HepG2 (cell line): ENCODE results near the gene PDE3B. TPM values are rescaled to one million over a fixed set of nuclear protein-coding genes. Genes with fewer than 3 reads are reported as not detected.

Experiments used
- ATAC-seq: fragments of 200-7000 bp; cut with Tn5 transposase; 3 replicates; pipeline ENCODE4 v1.9.1; 2020; ENCODE audit warnings: mild to moderate bottlenecking, moderate library complexity
- BruUV-seq: library from RNA; stranded (reverse); fragments of 400-500 nt; replicated peaks from 2 replicates; lab custom pipeline; 2021; lab: Mats Ljungman, UMichigan
- CTCF ChIA-PET: fragments of 300-600 bp; formaldehyde crosslinking; extraction: SDS; loops from one replicate; lab custom pipeline; 2021; ENCODE audit warnings: low total read pairs, inconsistent platforms, low intra/inter-chr PET ratio; lab: Yijun Ruan, JAX
- POLR2A ChIA-PET: fragments of 350-600 bp; sonication (Branson Sonifier 250); formaldehyde crosslinking; loops from one replicate; lab custom pipeline; 2020; ENCODE audit warnings: antibody characterized with exemption, inconsistent platforms; lab: Yijun Ruan, JAX
- DNase-seq: peaks from one replicate; pipeline ENCODE4 v3.0.0-alpha.2; 2015; ENCODE audit warnings: low spot score
- FAIRE-seq: peaks from 3 replicates; lab custom pipeline; 2011; peaks lifted over from hg19 to GRCh38; lab: Jason Lieb, UNC
- H2AFZ ChIP-seq: one replicate; pipeline ENCODE4 v1.6.1; 2011; ENCODE audit warnings: low read length, inconsistent platforms
- H3K27ac ChIP-seq: fragments of 300-600 bp; 3 replicates; pipeline ENCODE4 v1.8.0; 2011; ENCODE audit warnings: mixed run types, mild to moderate bottlenecking, mixed read lengths, low read length, inconsistent platforms; ENCODE audit not compliant: insufficient read depth; ENCODE audit errors: extremely low read length
- H3K27me3 ChIP-seq, 2 experiments: fragments of 200-600 bp in 1 of 2; 2 replicates in 1 of 2; 3 replicates in 1 of 2; pipeline versions ENCODE4 v1.6.0 to v1.8.0; 2011; ENCODE audit warnings: low read length in 2 of 2, mild to moderate bottlenecking in 2 of 2, moderate library complexity in 2 of 2, inconsistent platforms in 1 of 2; ENCODE audit not compliant: insufficient read depth in 2 of 2, control insufficient read depth in 1 of 2
- H3K36me3 ChIP-seq, 2 experiments: fragments of 200-600 bp in 1 of 2; replicated peaks in 1 of 2; 2 replicates in 1 of 2; 3 replicates in 1 of 2; pipeline versions ENCODE4 v1.5.1 to v1.8.0; 2011; ENCODE audit warnings: low read length in 2 of 2, inconsistent platforms in 1 of 2; ENCODE audit not compliant: insufficient read depth in 2 of 2, control insufficient read depth in 1 of 2
- H3K4me1 ChIP-seq: 2 replicates; pipeline ENCODE4 v1.5.1; 2012; ENCODE audit warnings: low read length, inconsistent platforms; ENCODE audit not compliant: insufficient read depth
- H3K4me2 ChIP-seq: 2 replicates; pipeline ENCODE4 v1.6.0; 2011; ENCODE audit warnings: low read depth, low read length, inconsistent platforms
- H3K4me3 ChIP-seq, 3 experiments: fragments of 200-600 bp in 1 of 3; sonication (generic), shearing (Covaris generic) in 1 of 3; replicated peaks in 1 of 3; 2 replicates each; pipeline ENCODE4 v1.5.1; 2011 to 2016; ENCODE audit warnings: low read length in 3 of 3, inconsistent platforms in 2 of 3, low read depth in 2 of 3, mild to moderate bottlenecking in 2 of 3, control low read depth in 1 of 3, mixed read lengths in 1 of 3; ENCODE audit not compliant: insufficient read depth in 1 of 3
- H3K79me2 ChIP-seq: one replicate; pipeline ENCODE4 v1.6.1; 2011; ENCODE audit warnings: low read length, inconsistent platforms; ENCODE audit not compliant: insufficient read depth
- H3K9ac ChIP-seq: 2 replicates; pipeline ENCODE4 v1.6.0; 2011; ENCODE audit warnings: mild to moderate bottlenecking, low read depth, low read length, inconsistent platforms; ENCODE audit not compliant: insufficient read depth
- H3K9me3 ChIP-seq: 2 replicates; pipeline ENCODE4 v1.5.1; 2012; ENCODE audit warnings: mild to moderate bottlenecking, low read length
- H4K20me1 ChIP-seq: 2 replicates; pipeline ENCODE4 v1.6.0; 2011; ENCODE audit warnings: inconsistent platforms, mild to moderate bottlenecking, low read length, moderate library complexity; ENCODE audit not compliant: insufficient read depth
- CERS6 ChIP-seq: sonication (generic); formaldehyde crosslinking; IDR thresholded peaks from 2 replicates; pipeline ENCODE4 v1.5.0; 2020; ENCODE audit warnings: missing genetic modification reagents
- GLI4 ChIP-seq: sonication (generic); formaldehyde crosslinking; IDR thresholded peaks from 2 replicates; pipeline ENCODE4 v1.5.1; 2020; ENCODE audit warnings: missing genetic modification reagents, mild to moderate bottlenecking, moderate library complexity, borderline replicate concordance
- ZBTB37 ChIP-seq: sonication (generic); formaldehyde crosslinking; IDR thresholded peaks from 2 replicates; pipeline ENCODE4 v1.4.0; 2020; ENCODE audit warnings: mild to moderate bottlenecking, missing genetic modification reagents
- ZNF33A ChIP-seq: sonication (generic); formaldehyde crosslinking; IDR thresholded peaks from 2 replicates; pipeline ENCODE4 v1.5.1; 2020; ENCODE audit warnings: missing genetic modification reagents, mild to moderate bottlenecking, moderate library complexity, borderline replicate concordance
- ZNF589 ChIP-seq: sonication (generic); formaldehyde crosslinking; conservative IDR thresholded peaks from 2 replicates; pipeline ENCODE4 v1.8.0; 2022; ENCODE audit warnings: mild to moderate bottlenecking, moderate library complexity, missing genetic modification reagents
- ZNF747 ChIP-seq: sonication (generic); formaldehyde crosslinking; IDR thresholded peaks from 2 replicates; pipeline ENCODE4 v1.8.1; 2023; ENCODE audit warnings: missing genetic modification reagents, mild to moderate bottlenecking, borderline replicate concordance
- in situ Hi-C: cut with HindIII; loops from 2 replicates; pipeline ENCODE4 v1.10.0; 2017; ENCODE audit warnings: low pct_unique_long_range_greater_than_20kb; ENCODE audit not compliant: extremely low pct_ligation_motif_present
- intact Hi-C: fragments of 100-400 bp; cut with micrococcal nuclease; formaldehyde crosslinking; loops from one replicate; pipeline ENCODE4 v1.10.0; 2022; ENCODE audit not compliant: unreplicated experiment
- polyA plus RNA-seq, 8 experiments: library from polyadenylated mRNA; depleted of rRNA in 3 of 8; stranded (reverse) in 7 of 8; unstranded in 1 of 8; fragments of >200 nt; fragmentation: Illumina TruSeq in 4 of 8; extraction: Trizol in 4 of 8; gene quantifications; 2 replicates each; pipeline versions ENCODE4 v1.2.1 to v1.2.3, GENCODE V29; 2011 to 2016; ENCODE audit warnings: low read depth in 4 of 8, missing spikeins in 1 of 8, mixed read lengths in 1 of 8; ENCODE audit not compliant: insufficient read depth in 1 of 8
- total RNA-seq, 5 experiments: library from RNA; depleted of rRNA; stranded (reverse); fragments of >200 nt; fragmentation: Illumina TruSeq; extraction: Trizol; gene quantifications; 2 replicates each; pipeline ENCODE4 v1.2.3, GENCODE V29; 2016; ENCODE audit warnings: low read depth in 1 of 5
- TF ChIP-seq, protein P1 (sequence below): sonication (generic); formaldehyde crosslinking; IDR thresholded peaks from 2 replicates; pipeline ENCODE4 v1.4.0; 2020; ENCODE audit warnings: missing genetic modification reagents, borderline replicate concordance

Gene PDE3B
- total and polyA plus RNA-seq, 2 of the 13 experiments (the other 11 are each of a cell fraction or from before 2014, with no cell fraction given), result 14.1 to 26.5 TPM

DNA sequence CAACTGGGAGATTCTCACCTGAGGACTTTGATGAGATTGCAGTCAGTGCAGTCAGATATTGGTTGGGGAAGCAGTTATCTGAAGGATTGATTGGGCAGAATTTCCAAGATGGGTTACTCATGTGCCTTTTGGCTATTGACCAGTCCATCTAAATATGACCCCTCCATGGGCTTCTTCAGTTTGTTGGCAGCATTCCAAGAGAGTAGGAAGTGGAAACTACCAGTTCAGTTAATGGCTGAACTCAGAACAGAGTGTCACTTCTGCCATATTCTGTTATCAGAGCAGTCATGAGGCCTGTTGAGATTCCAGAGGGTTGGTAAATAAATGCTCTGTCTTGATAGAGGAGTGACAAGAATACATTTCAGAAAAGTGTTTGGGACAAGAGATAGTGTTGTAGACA lies 177.4 kb downstream of the PDE3B start:
- peaks cover 1 to 18% of the 10 kb centered on the region in 2 experiments; a peak in 4 of 5 replicates for H3K36me3 ChIP-seq
- H3K4me1 ChIP-seq, result peaks cover 12% of the 10 kb centered on the region
- H3K79me2 ChIP-seq, result no peaks in the 10 kb centered on the region
- ATAC-seq (no peak), FAIRE-seq (no peak), DNase-seq (no peak)
- no TSS peak for BruUV-seq
- H3K4me2 ChIP-seq, result no peak overlapping the region
- intact Hi-C loops, result no loop called here
- no peaks in the 10 kb centered on the region for H3K27me3 ChIP-seq
- H3K27ac ChIP-seq, result no peak overlapping the region
- H3K9ac ChIP-seq, result no peak overlapping the region
- ChIA-PET CTCF (no interaction called here), POLR2A (no interaction called here)
- H4K20me1 ChIP-seq, result no peaks in the 10 kb centered on the region
- H3K4me3 ChIP-seq, result no peak overlapping the region
- no peak for TF ChIP-seq ZNF589 (CRISPR knock-in tag)
- no peak for TF ChIP-seq ZBTB37
- no peak for TF ChIP-seq ZNF33A (CRISPR knock-in tag)
- TF ChIP-seq ZNF747 (CRISPR knock-in tag), result no peak
- TF ChIP-seq, protein P1, sequence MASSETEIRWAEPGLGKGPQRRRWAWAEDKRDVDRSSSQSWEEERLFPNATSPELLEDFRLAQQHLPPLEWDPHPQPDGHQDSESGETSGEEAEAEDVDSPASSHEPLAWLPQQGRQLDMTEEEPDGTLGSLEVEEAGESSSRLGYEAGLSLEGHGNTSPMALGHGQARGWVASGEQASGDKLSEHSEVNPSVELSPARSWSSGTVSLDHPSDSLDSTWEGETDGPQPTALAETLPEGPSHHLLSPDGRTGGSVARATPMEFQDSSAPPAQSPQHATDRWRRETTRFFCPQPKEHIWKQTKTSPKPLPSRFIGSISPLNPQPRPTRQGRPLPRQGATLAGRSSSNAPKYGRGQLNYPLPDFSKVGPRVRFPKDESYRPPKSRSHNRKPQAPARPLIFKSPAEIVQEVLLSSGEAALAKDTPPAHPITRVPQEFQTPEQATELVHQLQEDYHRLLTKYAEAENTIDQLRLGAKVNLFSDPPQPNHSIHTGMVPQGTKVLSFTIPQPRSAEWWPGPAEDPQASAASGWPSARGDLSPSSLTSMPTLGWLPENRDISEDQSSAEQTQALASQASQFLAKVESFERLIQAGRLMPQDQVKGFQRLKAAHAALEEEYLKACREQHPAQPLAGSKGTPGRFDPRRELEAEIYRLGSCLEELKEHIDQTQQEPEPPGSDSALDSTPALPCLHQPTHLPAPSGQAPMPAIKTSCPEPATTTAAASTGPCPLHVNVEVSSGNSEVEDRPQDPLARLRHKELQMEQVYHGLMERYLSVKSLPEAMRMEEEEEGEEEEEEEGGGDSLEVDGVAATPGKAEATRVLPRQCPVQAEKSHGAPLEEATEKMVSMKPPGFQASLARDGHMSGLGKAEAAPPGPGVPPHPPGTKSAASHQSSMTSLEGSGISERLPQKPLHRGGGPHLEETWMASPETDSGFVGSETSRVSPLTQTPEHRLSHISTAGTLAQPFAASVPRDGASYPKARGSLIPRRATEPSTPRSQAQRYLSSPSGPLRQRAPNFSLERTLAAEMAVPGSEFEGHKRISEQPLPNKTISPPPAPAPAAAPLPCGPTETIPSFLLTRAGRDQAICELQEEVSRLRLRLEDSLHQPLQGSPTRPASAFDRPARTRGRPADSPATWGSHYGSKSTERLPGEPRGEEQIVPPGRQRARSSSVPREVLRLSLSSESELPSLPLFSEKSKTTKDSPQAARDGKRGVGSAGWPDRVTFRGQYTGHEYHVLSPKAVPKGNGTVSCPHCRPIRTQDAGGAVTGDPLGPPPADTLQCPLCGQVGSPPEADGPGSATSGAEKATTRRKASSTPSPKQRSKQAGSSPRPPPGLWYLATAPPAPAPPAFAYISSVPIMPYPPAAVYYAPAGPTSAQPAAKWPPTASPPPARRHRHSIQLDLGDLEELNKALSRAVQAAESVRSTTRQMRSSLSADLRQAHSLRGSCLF (CRISPR knock-in tag), result no peak
- TF ChIP-seq GLI4 (CRISPR knock-in tag), result no peak
- TF ChIP-seq CERS6, result no peak
- H2AFZ ChIP-seq, result no peak overlapping the region
- in situ Hi-C loops, result no loop called here
- H3K9me3 ChIP-seq, result no peaks in the 10 kb centered on the region
